ENCODE results near the gene HTR6. TPM values are rescaled to one million over a fixed set of nuclear protein-coding genes. Genes with fewer than 3 reads are reported as not detected.

HTR6 gene
- polyA plus RNA-seq, 3 donors from 2014 or later: not detected

DNA sequence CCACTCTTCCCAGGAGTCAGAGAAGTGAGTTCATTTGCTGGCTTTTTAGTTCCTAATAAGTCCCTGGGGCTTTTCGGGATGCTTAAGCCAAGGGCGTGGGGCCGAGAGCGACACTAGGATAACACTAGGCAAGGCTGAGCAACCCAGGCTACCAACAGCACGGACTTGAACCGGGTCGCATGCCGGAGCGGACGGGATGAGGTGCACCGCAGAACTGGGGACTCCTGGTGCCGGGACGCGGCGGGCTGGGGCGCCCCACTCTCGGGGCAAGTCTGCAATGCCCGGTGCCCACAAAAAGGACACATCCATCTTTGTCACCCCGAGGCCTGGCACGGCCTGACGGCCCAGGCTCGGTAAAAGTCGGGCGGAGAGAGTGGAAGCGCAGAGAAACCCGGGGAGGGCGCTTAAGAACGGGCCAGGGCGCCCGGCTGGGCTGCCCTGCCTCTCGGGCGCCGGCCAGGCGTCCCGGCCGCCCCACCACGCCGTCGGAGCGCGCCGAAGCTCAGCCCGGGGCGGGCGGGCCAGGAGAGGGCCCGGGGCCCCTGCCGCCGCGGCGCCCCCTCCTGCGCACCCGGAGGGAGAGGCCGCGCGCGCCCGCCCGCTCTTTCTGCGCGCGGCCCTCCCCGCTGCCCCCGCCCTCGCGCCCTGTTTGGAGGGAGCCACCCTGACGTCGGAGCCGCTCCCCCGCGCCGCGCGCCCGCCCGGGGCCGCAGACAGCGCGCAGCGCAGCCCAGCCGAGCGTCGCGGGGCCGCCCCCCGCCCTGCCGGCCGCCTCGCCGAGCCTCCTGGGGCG lies 20.9 kb upstream of the HTR6 start, which contains the start of gene NBL1:
TSS of gene NBL1 (plus strand) at position 710 of the 793 bp plus-strand sequence. CDS start 10,720 bp downstream, outside the sequence.
- no peaks in the 10 kb centered on the region for H3K9me3 Mint-ChIP-seq
- peak; percentile 41 to 51 (median 48) for DNase-seq
- H3K27me3 Mint-ChIP-seq (ENCODE audit: low read depth in 3 of 3): peaks cover 11 to 32% (median 21%) of the 10 kb centered on the region in 3 donors
- H3K4me1 Mint-ChIP-seq: peaks cover 11 to 20% of the 10 kb centered on the region in 2 donors
- H3K36me3 Mint-ChIP-seq: no peaks in the 10 kb centered on the region
- peak within 1 kb of the TSS; percentile 87 to 94 (median 91) for H3K4me3 Mint-ChIP-seq
- peak within 1 kb of the TSS in 5 of 6 donors; percentile 65 to 84 (median 80) for H3K27ac Mint-ChIP-seq

- Mint-ChIP-seq H3K4me1 (peaks cover 11 to 20% of the 10 kb centered on the region in 2 donors), H3K27ac (peak overlapping the region in 1 of 6 donors; percentile 84), H3K27me3 (ENCODE audit: low read depth in 3 of 3) (peaks cover 11 to 34% (median 21%) of the 10 kb centered on the region in 3 donors), H3K36me3 (no peaks in the 10 kb centered on the region), H3K4me3 (no peak overlapping the region), H3K9me3 (no peaks in the 10 kb centered on the region)
- DNase-seq: no peak
Measured at GRCh38 chr1:19644395-19644680, 20.3 kb upstream of the HTR6 start.

- DNase-seq: peak; percentile 26 to 36 (median 35)
- Mint-ChIP-seq H3K4me3 (peak overlapping the region; percentile 87 to 94 (median 91)), H3K36me3 (no peaks in the 10 kb centered on the region), H3K27me3 (ENCODE audit: low read depth in 3 of 3) (peaks cover 11 to 34% (median 21%) of the 10 kb centered on the region in 3 donors), H3K27ac (peak overlapping the region in 5 of 6 donors; percentile 65 to 84 (median 80)), H3K4me1 (peaks cover 11 to 20% of the 10 kb centered on the region in 2 donors), H3K9me3 (no peaks in the 10 kb centered on the region)
Measured at GRCh38 chr1:19644681-19645410, 19.8 kb upstream of the HTR6 start.

GRCh38 chr1:19645411-19646251 lies 19.0 kb upstream of the HTR6 start:
- peaks cover 11 to 20% of the 10 kb centered on the region in 2 donors for H3K4me1 Mint-ChIP-seq
- no peaks in the 10 kb centered on the region for H3K36me3 Mint-ChIP-seq
- H3K27ac Mint-ChIP-seq: no peak overlapping the region
- H3K27me3 Mint-ChIP-seq (ENCODE audit: low read depth in 3 of 3): peaks cover 13 to 34% (median 21%) of the 10 kb centered on the region in 3 donors
- peak overlapping the region in 3 of 5 donors; percentile 9 to 58 (median 56) for H3K4me3 Mint-ChIP-seq
- no peak for DNase-seq
- no peaks in the 10 kb centered on the region for H3K9me3 Mint-ChIP-seq

DNA sequence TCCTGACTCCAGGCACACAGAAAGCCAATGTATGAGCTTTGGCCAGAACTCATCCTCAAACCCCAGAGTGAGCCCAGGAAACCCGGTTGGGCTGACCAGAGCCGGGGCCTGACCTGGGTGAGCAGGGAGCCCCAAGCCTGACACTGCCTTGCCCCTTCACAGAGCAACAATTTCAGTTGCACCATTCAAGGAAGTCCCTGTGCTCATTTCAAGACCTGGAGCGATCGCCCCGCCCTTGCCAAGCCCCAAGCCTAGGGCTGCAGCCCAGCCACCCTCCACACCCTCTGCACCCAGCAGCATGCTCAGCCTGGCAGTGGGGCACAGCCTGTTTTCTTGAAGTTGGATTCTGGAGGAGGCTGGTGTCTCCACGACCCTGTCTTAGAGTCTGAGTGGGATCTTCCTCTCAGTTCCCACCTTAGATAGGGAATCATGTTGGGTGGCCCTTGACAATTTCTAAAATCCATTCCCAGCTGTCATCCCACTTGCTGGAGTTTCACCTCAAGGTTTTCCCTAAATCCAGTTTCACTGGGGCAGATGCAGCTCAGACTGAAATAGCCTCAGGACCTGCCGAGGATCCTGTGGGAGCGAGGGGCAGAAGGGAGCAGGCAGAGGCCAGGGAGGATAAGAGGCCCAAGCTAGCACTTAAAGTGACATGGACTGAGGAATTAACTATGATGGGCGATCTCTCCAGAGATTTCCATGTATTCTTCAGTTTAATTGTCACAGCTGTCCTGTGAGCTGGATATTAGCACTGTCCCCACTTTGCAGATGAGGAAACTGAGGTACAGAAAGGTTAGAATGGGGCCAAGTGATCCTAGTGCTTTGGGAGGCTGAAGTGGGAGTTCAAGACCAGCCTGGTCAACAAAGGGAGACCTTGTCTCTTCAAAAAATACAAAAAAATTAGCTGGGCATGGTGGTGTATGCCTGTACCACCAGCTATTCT lies 18.0 kb upstream of the HTR6 start:
- Mint-ChIP-seq H3K36me3 (no peaks in the 10 kb centered on the region), H3K4me3 (peak overlapping the region in 3 of 5 donors; percentile 9 to 34 (median 23)), H3K4me1 (peaks cover 11 to 20% of the 10 kb centered on the region in 2 donors), H3K27ac (no peak overlapping the region), H3K27me3 (ENCODE audit: low read depth in 3 of 3) (peaks cover 13 to 34% (median 18%) of the 10 kb centered on the region in 3 donors), H3K9me3 (no peaks in the 10 kb centered on the region)
- DNase-seq: no peak

- no peak for DNase-seq
- H3K4me1 Mint-ChIP-seq: peaks cover 11 to 20% of the 10 kb centered on the region in 2 donors
- H3K36me3 Mint-ChIP-seq: no peaks in the 10 kb centered on the region
- peaks cover 13 to 30% (median 18%) of the 10 kb centered on the region in 3 donors for H3K27me3 Mint-ChIP-seq (ENCODE audit: low read depth in 3 of 3)
- H3K9me3 Mint-ChIP-seq: no peaks in the 10 kb centered on the region
- H3K4me3 Mint-ChIP-seq: no peak overlapping the region
- no peak overlapping the region for H3K27ac Mint-ChIP-seq
Measured at GRCh38 chr1:19647643-19648042, 17.0 kb upstream of the HTR6 start.

DNA sequence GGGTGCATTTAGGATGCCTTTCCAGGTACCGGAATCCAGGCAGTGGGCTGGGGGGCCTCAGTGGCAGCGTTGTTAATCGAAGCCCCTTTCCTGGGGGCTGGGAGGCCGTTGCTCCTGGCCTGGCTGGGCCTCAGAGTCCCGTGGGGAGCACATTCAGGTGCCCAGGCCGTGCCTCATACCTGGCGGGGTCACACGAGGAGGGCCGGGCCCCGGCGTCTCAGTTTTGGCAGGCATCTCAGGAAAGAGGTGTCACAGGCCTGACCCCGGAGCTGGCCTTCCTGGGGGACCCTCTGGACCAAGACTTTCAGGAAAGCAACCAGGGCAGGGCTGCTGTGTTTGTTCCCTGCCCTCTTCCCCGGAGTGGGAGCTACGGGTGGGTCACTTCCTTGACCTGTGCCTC lies 16.4 kb upstream of the HTR6 start:
- no peaks in the 10 kb centered on the region for H3K36me3 Mint-ChIP-seq
- H3K9me3 Mint-ChIP-seq: no peaks in the 10 kb centered on the region
- no peak overlapping the region for H3K4me3 Mint-ChIP-seq
- H3K27ac Mint-ChIP-seq: no peak overlapping the region
- peaks cover 13 to 26% (median 14%) of the 10 kb centered on the region in 3 donors for H3K27me3 Mint-ChIP-seq (ENCODE audit: low read depth in 3 of 3)
- H3K4me1 Mint-ChIP-seq: peaks cover 9 to 18% of the 10 kb centered on the region in 2 donors
- no peak for DNase-seq

DNA sequence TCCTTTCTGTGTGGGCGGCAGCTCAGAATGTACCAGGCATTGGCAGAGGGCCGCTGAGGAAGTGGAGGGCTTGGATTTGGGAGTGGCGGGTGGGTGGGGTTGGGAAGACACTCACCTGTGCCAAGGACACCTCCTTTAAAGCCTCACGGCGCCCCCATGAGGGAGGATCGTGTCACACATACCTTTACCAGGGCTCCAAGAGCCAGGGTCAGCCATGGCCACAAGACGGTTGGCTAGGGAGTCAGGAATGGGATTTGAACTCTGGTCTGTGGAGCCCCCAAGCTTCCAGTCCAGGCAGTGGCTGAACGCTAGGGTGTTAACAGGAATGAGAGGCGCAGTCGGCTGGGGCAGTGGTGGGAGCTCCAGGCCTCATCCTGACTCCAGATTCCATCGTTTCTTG lies 16.0 kb upstream of the HTR6 start:
- Mint-ChIP-seq H3K36me3 (no peaks in the 10 kb centered on the region), H3K4me1 (peaks cover 5 to 13% of the 10 kb centered on the region in 2 donors), H3K9me3 (no peaks in the 10 kb centered on the region), H3K4me3 (no peak overlapping the region), H3K27ac (no peak overlapping the region), H3K27me3 (ENCODE audit: low read depth in 3 of 3) (peaks cover 11 to 21% (median 13%) of the 10 kb centered on the region in 3 donors)
- DNase-seq: no peak

- H3K27me3 Mint-ChIP-seq (ENCODE audit: low read depth in 3 of 3): peaks cover 9 to 17% (median 14%) of the 10 kb centered on the region in 3 donors
Measured at GRCh38 chr1:19650416-19651140, 14.1 kb upstream of the HTR6 start.

GRCh38 chr1:19651141-19651737 lies 13.4 kb upstream of the HTR6 start:
- peaks cover 1 to 6% of the 10 kb centered on the region in 2 donors for H3K4me1 Mint-ChIP-seq
- no peaks in the 10 kb centered on the region for H3K9me3 Mint-ChIP-seq
- H3K27me3 Mint-ChIP-seq (ENCODE audit: low read depth in 3 of 3): peaks cover 5 to 17% (median 12%) of the 10 kb centered on the region in 3 donors
- no peak for DNase-seq
- no peak overlapping the region for H3K4me3 Mint-ChIP-seq
- no peaks in the 10 kb centered on the region for H3K36me3 Mint-ChIP-seq
- H3K27ac Mint-ChIP-seq: no peak overlapping the region

More at GRCh38 chr1:19650416-19651140, 14.1 kb upstream of the HTR6 start:
- H3K36me3 Mint-ChIP-seq: no peaks in the 10 kb centered on the region
- no peak for DNase-seq
- no peak overlapping the region for H3K4me3 Mint-ChIP-seq
- H3K9me3 Mint-ChIP-seq: no peaks in the 10 kb centered on the region
- H3K4me1 Mint-ChIP-seq: peaks cover 1 to 6% of the 10 kb centered on the region in 2 donors
- no peak overlapping the region for H3K27ac Mint-ChIP-seq

DNA sequence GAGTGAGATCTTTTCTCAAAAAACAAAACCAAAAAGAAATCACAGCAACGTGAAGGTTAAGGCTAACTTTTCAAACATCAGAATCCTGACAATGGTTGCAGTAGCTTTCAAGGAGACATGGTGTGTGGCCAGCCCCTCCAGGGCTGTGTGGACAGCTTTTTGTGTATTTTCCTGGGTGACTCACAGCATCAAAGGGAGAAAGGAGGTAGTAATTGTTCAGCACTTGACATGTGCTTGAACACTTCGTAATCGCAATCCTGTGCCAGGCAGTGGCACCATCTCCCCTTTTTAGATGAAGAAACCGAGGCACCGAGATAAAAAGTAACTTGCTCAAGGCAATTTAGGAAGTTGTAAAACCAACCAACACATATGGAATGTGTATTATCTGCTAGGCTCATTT lies 10.3 kb upstream of the HTR6 start:
- peaks cover 0 to under 1% of the 10 kb centered on the region in 2 donors for H3K4me1 Mint-ChIP-seq
- no peaks in the 10 kb centered on the region for H3K9me3 Mint-ChIP-seq
- DNase-seq: no peak
- peaks cover 0 to 7% (median 0%) of the 10 kb centered on the region in 3 donors for H3K27me3 Mint-ChIP-seq (ENCODE audit: low read depth in 3 of 3)
- H3K4me3 Mint-ChIP-seq: no peak overlapping the region
- no peaks in the 10 kb centered on the region for H3K36me3 Mint-ChIP-seq
- H3K27ac Mint-ChIP-seq: no peak overlapping the region
